GM12873 (cell line): ENCODE results near the gene RORB.

Experiments
- TF ChIP-seq, protein P1 (sequence below): IDR thresholded peaks from 2 replicates; pipeline ENCODE4 v1.5.1; 2012; ENCODE audit warnings: low read depth, mild to moderate bottlenecking, moderate library complexity, low read length, control low read depth; ENCODE audit not compliant: insufficient read depth; ENCODE audit errors: missing control alignments

RORB gene

DNA sequence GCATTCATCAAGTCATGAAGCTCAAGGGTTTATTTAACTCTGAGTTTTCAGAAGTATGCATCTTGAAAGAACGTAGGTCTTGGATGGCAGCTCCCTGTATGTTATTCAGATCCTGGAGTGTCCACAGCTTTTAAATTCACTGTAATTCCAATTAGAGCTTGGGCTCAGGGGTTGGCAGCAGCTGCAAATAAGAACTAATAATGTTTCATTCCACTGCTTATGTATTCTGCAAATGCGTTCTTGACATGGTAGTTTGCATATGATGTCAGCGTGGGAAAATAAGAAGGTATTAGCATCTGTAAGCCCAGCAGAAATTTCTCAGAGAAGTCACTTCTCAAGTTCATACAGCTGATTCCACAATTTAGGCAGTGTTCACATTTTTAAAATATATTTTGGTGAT lies 58.4 kb downstream of the RORB start:
- TF ChIP-seq, protein P1, sequence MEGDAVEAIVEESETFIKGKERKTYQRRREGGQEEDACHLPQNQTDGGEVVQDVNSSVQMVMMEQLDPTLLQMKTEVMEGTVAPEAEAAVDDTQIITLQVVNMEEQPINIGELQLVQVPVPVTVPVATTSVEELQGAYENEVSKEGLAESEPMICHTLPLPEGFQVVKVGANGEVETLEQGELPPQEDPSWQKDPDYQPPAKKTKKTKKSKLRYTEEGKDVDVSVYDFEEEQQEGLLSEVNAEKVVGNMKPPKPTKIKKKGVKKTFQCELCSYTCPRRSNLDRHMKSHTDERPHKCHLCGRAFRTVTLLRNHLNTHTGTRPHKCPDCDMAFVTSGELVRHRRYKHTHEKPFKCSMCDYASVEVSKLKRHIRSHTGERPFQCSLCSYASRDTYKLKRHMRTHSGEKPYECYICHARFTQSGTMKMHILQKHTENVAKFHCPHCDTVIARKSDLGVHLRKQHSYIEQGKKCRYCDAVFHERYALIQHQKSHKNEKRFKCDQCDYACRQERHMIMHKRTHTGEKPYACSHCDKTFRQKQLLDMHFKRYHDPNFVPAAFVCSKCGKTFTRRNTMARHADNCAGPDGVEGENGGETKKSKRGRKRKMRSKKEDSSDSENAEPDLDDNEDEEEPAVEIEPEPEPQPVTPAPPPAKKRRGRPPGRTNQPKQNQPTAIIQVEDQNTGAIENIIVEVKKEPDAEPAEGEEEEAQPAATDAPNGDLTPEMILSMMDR = no peak

DNA sequence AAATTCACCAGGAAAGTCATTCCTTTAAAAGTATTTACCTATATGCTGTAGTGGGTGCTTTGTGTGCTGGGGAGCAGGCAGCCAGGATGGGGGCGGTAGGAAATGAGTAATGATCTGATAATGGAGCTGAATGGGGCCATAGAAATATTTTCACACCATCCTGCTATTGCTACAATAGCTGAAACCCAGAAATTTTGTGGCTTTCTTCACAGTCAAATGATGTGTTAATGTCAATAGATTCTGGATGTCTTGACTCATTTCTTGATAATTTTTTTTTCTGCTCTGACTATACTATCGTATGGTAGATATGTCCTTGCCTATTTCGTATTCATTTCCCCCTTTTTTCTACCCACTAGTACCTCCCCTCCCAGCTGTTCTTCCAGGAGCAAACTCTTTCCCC lies 59.5 kb downstream of the RORB start:
- TF ChIP-seq, protein P1 = no peak

DNA sequence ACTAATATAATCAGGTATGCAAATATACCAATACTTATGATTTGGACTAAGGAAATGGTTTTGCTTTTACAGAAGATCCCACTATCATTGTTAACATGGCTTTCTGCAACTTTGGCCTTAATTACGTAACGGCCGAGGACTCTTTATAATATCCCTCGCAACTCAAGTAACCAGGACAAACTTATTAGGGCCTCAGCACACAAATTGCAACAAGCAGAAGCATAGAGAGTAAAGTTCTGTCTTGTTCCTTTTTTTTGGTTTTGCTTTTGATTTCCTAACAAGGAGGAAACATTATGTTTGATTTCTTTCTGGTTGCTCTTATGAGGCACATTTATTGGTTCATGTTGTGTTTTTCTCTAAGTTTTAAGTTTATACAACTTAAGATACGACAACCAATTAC lies 60.4 kb downstream of the RORB start:
- TF ChIP-seq, protein P1 = no peak

DNA sequence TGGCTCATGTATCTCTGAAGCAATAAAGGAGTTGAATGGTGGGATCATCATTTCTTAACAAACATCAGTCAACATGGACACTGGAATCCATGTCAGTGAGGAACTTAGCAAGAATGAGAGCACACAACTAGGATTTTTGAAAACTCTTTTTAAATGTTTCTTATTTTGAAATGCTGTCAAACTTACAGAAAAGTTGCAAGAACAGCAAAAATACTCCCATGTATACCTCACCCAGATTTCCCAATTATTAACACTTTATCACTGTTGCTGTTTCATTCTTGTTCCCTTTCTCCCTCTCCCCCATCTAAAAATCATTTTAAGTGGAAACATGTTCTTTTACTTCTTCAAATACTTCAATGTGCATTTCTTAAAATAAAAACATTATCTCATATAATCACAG lies 65.5 kb downstream of the RORB start:
- TF ChIP-seq, protein P1 = no peak

DNA sequence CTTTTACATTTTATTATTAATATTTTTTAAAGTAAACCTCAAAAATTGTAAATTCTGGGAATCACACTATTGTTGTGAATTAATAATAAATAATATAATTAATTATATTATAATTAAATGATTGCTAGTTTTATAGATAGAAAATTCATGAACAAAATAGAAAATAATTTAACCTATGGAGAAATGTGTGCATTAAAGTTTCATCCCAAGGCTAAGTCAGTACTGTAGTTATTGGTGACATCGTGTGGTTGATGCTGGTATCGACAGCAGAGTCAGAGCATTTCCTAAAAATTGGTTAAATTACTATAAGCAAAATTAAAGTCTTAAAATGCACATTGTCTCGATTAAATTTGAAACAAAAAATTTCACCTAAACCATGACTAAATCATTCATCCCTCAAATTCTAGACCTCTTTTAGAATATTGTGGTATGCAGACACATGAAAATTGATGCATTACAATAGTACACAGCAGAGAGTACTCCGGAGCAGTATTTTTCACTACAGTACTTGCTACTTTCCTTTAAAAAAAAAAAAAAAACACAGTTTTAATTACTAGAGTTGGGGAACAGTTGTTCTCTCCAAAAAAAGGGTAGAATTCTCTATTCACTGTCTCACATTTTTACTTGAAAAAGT lies 73.9 kb downstream of the RORB start:
- TF ChIP-seq, protein P1 = peak; percentile 70

DNA sequence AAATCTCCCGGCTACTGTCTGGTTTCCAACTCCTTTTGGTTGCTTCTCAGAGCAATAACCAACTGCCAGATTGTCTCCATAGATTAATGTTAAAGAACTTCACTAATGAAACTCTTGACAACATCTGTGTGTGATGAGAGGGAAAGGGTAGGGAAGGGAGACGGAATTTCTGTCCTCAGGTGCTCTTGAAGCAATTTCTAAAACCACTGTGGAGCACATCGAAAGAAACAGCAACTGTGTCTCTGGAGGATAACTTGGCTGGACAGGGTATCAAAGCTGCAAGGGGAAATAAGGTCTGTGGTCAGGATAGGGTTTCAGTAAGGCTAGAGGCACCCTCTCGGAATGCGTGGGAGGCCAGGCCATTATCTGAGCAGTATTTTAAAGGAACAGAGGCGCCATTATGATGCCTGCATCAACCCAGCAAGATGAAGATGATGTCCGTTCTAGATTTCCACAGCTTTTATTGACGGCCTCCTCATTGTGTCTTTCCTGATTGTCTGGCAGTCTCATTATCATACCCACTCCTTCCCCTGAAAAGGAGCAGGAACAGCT lies 76.6 kb downstream of the RORB start:
- TF ChIP-seq, protein P1 = no peak

DNA sequence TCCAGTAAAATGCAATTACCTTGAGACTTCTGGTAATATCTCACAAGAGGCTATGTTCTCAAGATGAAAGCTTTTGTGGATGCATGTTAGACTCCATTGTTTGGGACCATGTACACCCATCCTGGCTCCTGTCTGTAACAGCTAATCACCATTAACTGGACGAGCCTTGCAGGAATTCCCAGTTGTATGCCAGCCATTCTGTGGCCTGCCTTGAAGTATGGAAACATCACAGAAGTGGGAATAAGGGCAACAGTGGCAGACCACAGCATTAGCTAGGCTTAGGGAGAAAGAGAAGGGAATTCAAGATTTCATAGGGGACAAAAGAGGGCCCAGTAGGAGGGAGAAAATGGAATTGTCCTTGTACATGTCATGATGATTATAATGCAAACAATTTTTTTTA lies 79.0 kb downstream of the RORB start:
- TF ChIP-seq, protein P1 = no peak
